ENCODE measurements around the gene MYOM3.

MYOM3 gene

DNA sequence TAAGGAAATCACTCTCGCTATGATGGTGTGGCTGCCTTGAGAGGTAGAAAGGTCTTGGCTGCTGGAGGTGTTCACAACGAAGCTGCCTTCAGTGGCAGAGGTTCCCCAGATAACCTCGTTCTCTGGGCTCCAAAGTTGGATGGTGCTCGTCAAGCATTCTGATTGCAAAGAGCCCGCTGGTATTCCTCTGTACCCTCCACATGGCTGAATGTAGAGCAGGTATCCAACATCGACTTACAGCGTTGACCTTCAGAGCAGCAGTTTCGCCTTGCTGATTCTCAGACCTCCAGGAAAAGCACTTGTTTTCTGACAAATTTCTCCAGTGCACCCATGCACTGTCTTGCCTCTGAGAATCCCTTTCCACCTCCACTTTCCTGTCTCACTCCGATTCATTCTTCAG lies 35.3 kb upstream of the MYOM3 start:
- DNase-seq (ENCODE audit: low read depth): no peak
- no peak overlapping the region for H3K4me3 ChIP-seq (ENCODE audit: low read length)
- TF ChIP-seq, protein P1, sequence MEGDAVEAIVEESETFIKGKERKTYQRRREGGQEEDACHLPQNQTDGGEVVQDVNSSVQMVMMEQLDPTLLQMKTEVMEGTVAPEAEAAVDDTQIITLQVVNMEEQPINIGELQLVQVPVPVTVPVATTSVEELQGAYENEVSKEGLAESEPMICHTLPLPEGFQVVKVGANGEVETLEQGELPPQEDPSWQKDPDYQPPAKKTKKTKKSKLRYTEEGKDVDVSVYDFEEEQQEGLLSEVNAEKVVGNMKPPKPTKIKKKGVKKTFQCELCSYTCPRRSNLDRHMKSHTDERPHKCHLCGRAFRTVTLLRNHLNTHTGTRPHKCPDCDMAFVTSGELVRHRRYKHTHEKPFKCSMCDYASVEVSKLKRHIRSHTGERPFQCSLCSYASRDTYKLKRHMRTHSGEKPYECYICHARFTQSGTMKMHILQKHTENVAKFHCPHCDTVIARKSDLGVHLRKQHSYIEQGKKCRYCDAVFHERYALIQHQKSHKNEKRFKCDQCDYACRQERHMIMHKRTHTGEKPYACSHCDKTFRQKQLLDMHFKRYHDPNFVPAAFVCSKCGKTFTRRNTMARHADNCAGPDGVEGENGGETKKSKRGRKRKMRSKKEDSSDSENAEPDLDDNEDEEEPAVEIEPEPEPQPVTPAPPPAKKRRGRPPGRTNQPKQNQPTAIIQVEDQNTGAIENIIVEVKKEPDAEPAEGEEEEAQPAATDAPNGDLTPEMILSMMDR (conservative IDR thresholded peaks at IDR 0.05; ENCODE audit: low read depth, low read length): no peak

DNA sequence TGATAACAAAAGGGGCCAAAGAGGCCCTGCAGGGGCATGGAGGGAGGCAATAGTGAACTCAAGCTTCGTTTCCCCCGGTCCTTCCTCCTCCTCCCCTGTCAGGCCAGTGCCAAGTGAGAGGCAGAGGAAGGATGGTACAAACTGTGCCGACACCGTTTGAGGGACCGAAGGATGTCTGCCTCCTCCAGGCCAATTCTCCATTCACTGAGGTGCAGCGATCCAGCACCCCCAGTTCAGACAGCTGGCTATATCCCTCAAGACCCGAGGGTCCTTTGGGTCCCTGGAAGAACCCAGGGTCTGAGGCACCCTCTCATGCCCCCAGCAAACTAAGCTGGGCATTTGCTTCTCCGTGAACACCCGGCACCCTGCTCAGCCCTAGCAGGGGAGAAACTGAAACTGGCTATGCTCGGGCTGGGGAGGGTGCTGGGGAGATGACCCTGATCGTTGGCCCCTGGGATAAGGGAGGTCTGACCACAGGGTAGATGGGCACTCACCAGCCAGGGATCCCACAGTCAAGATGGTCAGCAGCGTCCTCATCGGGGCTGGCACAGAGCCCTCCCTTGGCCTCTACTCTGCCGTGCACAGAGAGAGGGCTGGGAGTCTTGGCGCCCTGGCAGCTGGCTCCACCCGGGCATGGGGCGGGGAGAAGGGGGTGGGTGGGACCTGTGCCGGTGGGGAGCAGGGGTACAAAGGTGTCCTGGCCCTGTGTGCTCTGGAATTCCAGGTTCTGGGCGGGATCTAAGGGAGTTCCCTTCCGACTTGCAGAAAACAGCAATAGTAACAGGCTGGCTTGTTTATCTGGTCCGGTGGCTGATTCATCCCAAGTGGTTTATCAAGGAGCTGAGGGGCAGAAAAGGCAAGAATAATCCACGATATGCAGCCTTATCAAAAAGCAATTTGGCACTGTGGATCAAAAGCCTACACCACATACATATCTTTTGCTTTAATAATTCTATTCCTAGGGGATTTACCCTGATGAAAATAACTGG lies 30.9 kb upstream of the MYOM3 start, which contains the start of gene IL22RA1:
Gene IL22RA1, minus strand, starts transcription at position 595 of the 989 bp plus-strand sequence. Its CDS starts 58 bp downstream, at position 537.
- H3K4me3 ChIP-seq (ENCODE audit: low read length): no peak within 1 kb of the TSS
- TF ChIP-seq, protein P1 (conservative IDR thresholded peaks at IDR 0.05; ENCODE audit: low read depth, low read length): no peak
- no peak for DNase-seq (ENCODE audit: low read depth)

DNA sequence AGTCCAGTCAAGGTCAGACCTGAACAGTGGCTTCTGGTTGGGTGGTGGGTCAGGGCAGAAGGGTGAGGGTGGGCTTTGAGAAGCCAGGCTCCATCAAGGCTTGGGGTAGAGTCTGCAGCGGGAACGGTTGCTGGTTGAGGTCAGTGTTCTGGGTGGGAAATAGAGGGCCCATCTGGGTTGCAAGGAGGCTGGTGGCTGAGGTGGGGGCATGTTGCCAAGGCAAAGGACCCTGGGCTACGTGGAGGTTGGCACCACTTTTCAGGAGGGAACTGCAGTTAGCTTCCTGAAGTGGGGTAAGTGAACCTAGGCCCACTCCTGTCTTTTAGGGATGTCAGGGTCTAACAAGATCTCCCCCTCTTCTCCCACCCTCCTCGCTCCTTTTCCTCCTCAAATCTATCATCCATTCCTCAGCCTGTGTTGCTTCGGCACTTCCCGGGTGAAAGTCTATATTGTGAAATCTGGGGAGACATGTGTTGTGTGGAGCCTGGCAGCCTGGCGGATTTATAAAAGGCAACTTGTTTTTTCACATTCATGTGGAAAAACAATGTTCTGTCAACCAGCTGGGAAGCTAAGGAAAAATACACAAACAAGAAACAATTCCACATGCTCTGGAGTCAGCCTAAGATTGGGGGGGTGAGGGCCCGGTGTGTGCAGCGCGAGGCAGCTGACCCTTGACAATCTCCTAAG lies 29.5 kb upstream of the MYOM3 start:
- DNase-seq (ENCODE audit: low read depth): no peak
- H3K4me3 ChIP-seq (ENCODE audit: low read length): no peak overlapping the region
- TF ChIP-seq, protein P1 (conservative IDR thresholded peaks at IDR 0.05; ENCODE audit: low read depth, low read length): no peak

DNA sequence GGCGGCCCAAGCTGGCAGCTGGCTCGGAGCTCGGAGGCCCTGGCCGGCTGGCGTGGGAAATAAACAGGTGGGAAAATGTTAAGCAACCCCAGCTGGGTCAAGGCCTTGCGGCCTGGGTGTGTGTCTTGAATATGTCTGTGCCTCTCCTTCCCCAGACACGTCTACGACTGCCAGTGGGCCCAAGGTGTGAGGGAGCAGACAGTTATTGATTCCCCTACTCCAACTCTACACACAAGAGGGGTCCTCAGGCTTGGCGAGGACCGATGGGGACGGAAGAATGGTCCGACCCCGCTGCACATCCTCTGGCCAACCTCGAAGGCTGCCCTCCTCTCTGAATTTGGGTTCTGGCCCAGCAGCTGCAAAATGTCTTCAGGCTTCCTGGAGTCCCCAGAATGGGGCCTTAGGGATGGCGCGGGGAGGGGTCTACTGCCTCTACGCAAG lies 28.8 kb upstream of the MYOM3 start:
- H3K4me3 ChIP-seq (ENCODE audit: low read length): no peak overlapping the region
- TF ChIP-seq, protein P1 (conservative IDR thresholded peaks at IDR 0.05; ENCODE audit: low read depth, low read length): no peak
- DNase-seq (ENCODE audit: low read depth): no peak

DNA sequence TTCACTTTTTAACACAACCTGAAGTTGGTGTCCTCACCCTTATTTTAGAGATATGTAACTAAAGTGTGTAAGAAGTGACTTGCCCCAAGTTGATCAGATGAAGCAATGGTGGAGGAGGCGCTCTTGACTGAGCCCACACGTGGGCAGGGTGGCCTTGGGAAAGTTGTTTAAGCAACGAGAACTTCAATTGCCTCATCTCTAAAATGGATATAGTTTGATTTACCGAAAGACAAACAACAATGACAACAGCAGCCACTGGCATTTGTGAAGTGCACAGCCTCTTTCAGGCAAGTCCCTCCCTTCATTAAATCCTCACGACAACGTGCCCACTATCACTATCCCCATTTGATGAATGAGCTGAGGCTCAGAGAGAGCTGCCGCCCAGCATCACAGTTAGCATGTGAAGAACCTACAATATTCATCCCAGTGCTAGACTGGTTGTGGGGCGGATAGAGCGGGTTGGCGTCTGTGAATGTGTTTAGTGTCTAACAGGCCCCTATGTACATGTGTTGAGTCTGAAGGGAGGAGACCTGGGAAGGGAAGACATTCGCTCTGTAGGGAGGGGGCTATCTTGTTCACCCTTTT lies 28.0 kb upstream of the MYOM3 start:
- TF ChIP-seq, protein P1 (conservative IDR thresholded peaks at IDR 0.05; ENCODE audit: low read depth, low read length): no peak
- no peak overlapping the region for H3K4me3 ChIP-seq (ENCODE audit: low read length)
- no peak for DNase-seq (ENCODE audit: low read depth)

DNA sequence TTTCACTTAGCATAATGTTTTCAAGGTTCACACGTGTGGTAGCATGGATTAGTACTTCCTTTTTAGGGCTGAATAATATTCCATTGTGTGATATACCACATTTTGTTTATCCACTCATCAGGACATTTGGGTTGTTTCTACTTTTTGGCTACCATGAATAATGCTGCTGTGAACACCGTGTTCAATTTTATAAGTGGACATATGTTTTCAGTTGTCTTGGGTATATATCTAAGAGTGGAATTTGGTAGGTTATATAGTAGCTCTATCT lies 27.2 kb upstream of the MYOM3 start:
- no peak overlapping the region for H3K4me3 ChIP-seq (ENCODE audit: low read length)
- TF ChIP-seq, protein P1 (conservative IDR thresholded peaks at IDR 0.05; ENCODE audit: low read depth, low read length): no peak
- no peak for DNase-seq (ENCODE audit: low read depth)
